Kidney (tissue), 14 donors: Measurements from ENCODE around the gene CD52. TPM values are rescaled to one million over a fixed set of nuclear protein-coding genes. Genes with fewer than 3 reads are reported as not detected.

ENCODE experiments used
- DNase-seq, 5 donors: peaks; one replicate each; pipeline ENCODE4 v3.0.0-alpha.2; 2013 to 2020
- FAIRE-seq: peaks from 2 replicates; lab custom pipeline; 2012; peaks lifted over from hg19 to GRCh38; lab: Jason Lieb, UNC
- H3K27ac ChIP-seq, 2 donors: one replicate each; pipeline ENCODE4 v1.7.0; 2013; ENCODE audit warnings: low read depth in 2 of 2, low read length in 2 of 2, inconsistent platforms in 1 of 2
- H3K27me3 ChIP-seq: one replicate; pipeline ENCODE4 v1.7.1; 2013; ENCODE audit warnings: low read length, inconsistent platforms; ENCODE audit not compliant: control insufficient read depth, insufficient read depth
- H3K36me3 ChIP-seq, 3 donors: one replicate each; pipeline versions ENCODE4 v1.7.0 to v1.7.1; 2013; ENCODE audit warnings: low read length in 3 of 3, control low read depth in 1 of 3, inconsistent platforms in 1 of 3; ENCODE audit not compliant: insufficient read depth in 3 of 3, control insufficient read depth in 2 of 3
- H3K4me1 ChIP-seq, 3 donors: one replicate each; pipeline versions ENCODE4 v1.7.0 to v1.7.1; 2013; ENCODE audit warnings: low read length in 3 of 3, inconsistent platforms in 1 of 3, low read depth in 1 of 3; ENCODE audit not compliant: control insufficient read depth in 2 of 3, insufficient read depth in 2 of 3
- H3K4me3 ChIP-seq, 3 donors: one replicate each; pipeline versions ENCODE4 v1.7.0 to v1.8.1; 2013; ENCODE audit warnings: low read length in 3 of 3, control low read depth in 1 of 3, inconsistent platforms in 1 of 3
- H3K9ac ChIP-seq, 3 donors: one replicate each; pipeline versions ENCODE4 v1.7.0 to v1.7.1; 2013; ENCODE audit warnings: low read length in 3 of 3, control low read depth in 1 of 3, inconsistent platforms in 1 of 3
- H3K9me3 ChIP-seq, 3 donors: one replicate each; pipeline versions ENCODE4 v1.7.0 to v1.7.1; 2013; ENCODE audit warnings: low read length in 3 of 3, control low read depth in 1 of 3, inconsistent platforms in 1 of 3; ENCODE audit not compliant: control insufficient read depth in 2 of 3, insufficient read depth in 1 of 3
- CTCF ChIP-seq: IDR thresholded peaks from 3 replicates; pipeline ENCODE4 v1.5.1; 2012; ENCODE audit warnings: mild to moderate bottlenecking, moderate library complexity, borderline replicate concordance; ENCODE audit not compliant: insufficient read depth; ENCODE audit errors: extremely low read depth
- intact Hi-C: fragments of 100-400 bp; cut with DNase I; formaldehyde crosslinking; loops from one replicate; pipeline ENCODE4 v1.11.1; 2022
- polyA plus RNA-seq: library from polyadenylated mRNA; stranded (reverse); fragments of 350-450 nt; fragmentation: Illumina TruSeq; extraction: RNeasy Lipid Tissue Mini Kit (QIAGEN cat#74804); gene quantifications from one replicate; pipeline ENCODE4 v1.2.3, GENCODE V29; 2014; ENCODE audit warnings: low read depth, low replicate concordance; ENCODE audit not compliant: insufficient read depth
- total RNA-seq: library from RNA; stranded (reverse); fragmentation: NEBNext Ultra II Directional; extraction: Animal tissue kit (Norgen Biotek cat#: 25700); gene quantifications from one replicate; pipeline ENCODE4 v1.2.1, GENCODE V29; 2021
- donor health status: control.
- donor health status: control.
- donor health status: control.
- donor health status: control.
- donor health status: control.
- donor health status: DM: yes; HTN: yes; CAD: no.
- donor health status: Normal renal cell carcinoma (clear cell type).

The CD52 gene
- total and polyA plus RNA-seq, 2 donors from 2014 or later = 13.2 to 30.8 TPM

DNA sequence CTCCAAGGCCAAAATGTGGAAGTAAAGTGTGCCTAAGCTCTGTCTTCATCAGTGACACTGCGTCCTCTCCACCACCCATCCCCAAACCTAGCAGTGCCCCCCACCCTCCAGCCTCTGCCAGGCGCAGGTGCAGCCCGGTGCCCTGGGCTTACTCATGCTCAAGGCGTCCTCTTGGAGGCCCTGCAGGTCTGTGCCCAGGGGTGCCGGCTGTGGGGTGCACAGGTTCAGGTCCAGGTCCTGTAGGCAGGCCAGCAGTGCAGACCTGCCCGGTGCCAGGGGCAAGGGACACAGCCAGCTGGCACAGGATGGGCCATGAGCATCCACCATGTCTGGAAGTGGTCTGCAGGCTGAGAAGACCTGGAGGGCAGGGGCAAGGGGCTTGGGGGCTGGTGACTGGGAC is 49.7 kb downstream of the CD52 start:
- Histone ChIP-seq H3K4me3 (no peak overlapping the region), H3K36me3 (no peaks in the 10 kb centered on the region), H3K27ac (no peak overlapping the region), H3K9ac (no peak overlapping the region), H3K4me1 (no peaks in the 10 kb centered on the region), H3K27me3 (no peaks in the 10 kb centered on the region), H3K9me3 (no peaks in the 10 kb centered on the region)
- TF ChIP-seq CTCF = no peak
- FAIRE-seq = no peak
- DNase-seq = no peak
- intact Hi-C loops = no loop called here

GRCh38 chr1:26368006-26368405 is 50.2 kb downstream of the CD52 start:
- H3K4me3 ChIP-seq = no peak overlapping the region
- intact Hi-C loops = no loop called here
- no peak for TF ChIP-seq CTCF
- no peaks in the 10 kb centered on the region for H3K27me3 ChIP-seq
- no peak overlapping the region for H3K9ac ChIP-seq
- FAIRE-seq (no peak), DNase-seq (no peak)
- H3K9me3 ChIP-seq = no peaks in the 10 kb centered on the region
- H3K4me1 ChIP-seq = no peaks in the 10 kb centered on the region
- no peak overlapping the region for H3K27ac ChIP-seq
- no peaks in the 10 kb centered on the region for H3K36me3 ChIP-seq

DNA sequence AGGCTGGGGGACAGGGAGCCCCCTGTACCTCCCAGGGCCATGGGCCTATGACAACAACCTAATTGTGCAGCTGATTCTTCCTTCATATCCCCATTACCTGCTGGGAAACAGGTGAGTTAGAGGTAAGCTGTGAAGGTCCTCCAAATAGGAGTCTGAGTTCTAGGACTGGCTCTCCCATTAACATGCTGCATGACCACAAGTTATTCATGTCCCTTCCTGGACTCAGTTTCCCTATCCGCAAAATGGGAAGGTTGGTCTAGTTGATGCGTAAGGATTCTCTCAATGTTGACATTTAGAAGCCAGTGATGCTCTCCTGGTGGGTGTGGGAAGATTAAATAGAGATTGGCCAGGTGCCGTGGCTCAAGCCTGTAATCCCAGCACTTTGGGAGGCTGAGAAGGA is 50.7 kb downstream of the CD52 start:
- intact Hi-C loops = no loop called here
- H3K27ac ChIP-seq = no peak overlapping the region
- no peak for FAIRE-seq
- DNase-seq = no peak
- TF ChIP-seq CTCF = no peak
- no peaks in the 10 kb centered on the region for H3K4me1 ChIP-seq
- H3K36me3 ChIP-seq = no peaks in the 10 kb centered on the region
- H3K4me3 ChIP-seq = no peak overlapping the region
- no peaks in the 10 kb centered on the region for H3K27me3 ChIP-seq
- H3K9me3 ChIP-seq = no peaks in the 10 kb centered on the region
- H3K9ac ChIP-seq = no peak overlapping the region

Other genes with a start within 250 kb of the CD52 start
- gene PDIK1L, start 206.1 kb upstream of the CD52 start, total RNA-seq = 13.9 TPM
- gene PDIK1L, start 206.1 kb upstream of the CD52 start, polyA plus RNA-seq = 3.7 TPM
- 8.1 TPM for gene FAM110D, start 158.9 kb upstream of the CD52 start, total RNA-seq
- gene FAM110D, start 158.9 kb upstream of the CD52 start, polyA plus RNA-seq = 4.2 TPM
- not detected for gene C1orf232, start 149.0 kb upstream of the CD52 start, total RNA-seq
- gene C1orf232, start 149.0 kb upstream of the CD52 start, polyA plus RNA-seq = not detected
- gene ZNF593, start 148.1 kb upstream of the CD52 start, total RNA-seq = 22.4 TPM
- 93.2 TPM for gene ZNF593, start 148.1 kb upstream of the CD52 start, polyA plus RNA-seq
- gene ZNF593OS, start 146.1 kb upstream of the CD52 start, total RNA-seq = not detected
- not detected for gene ZNF593OS, start 146.1 kb upstream of the CD52 start, polyA plus RNA-seq
- gene CNKSR1, start 140.5 kb upstream of the CD52 start, total RNA-seq = 19.7 TPM
- 8.8 TPM for gene CNKSR1, start 140.5 kb upstream of the CD52 start, polyA plus RNA-seq
- not detected for gene CATSPER4, start 127.4 kb upstream of the CD52 start, total RNA-seq
- not detected for gene CATSPER4, start 127.4 kb upstream of the CD52 start, polyA plus RNA-seq
- gene CEP85, start 83.8 kb upstream of the CD52 start, total RNA-seq = 8.5 TPM
- 8.4 TPM for gene CEP85, start 83.8 kb upstream of the CD52 start, polyA plus RNA-seq
- gene SH3BGRL3, start 37.9 kb upstream of the CD52 start, total RNA-seq = 140 TPM
- 180 TPM for gene SH3BGRL3, start 37.9 kb upstream of the CD52 start, polyA plus RNA-seq
- gene UBXN11, start 11.3 kb upstream of the CD52 start, total RNA-seq = 55.0 TPM
- 30.2 TPM for gene UBXN11, start 11.3 kb upstream of the CD52 start, polyA plus RNA-seq
- gene CRYBG2, start 36.2 kb downstream of the CD52 start, total RNA-seq = 2.2 TPM
- not detected for gene CRYBG2, start 36.2 kb downstream of the CD52 start, polyA plus RNA-seq
- 0.25 TPM for gene ZNF683, start 54.8 kb downstream of the CD52 start, total RNA-seq
- not detected for gene ZNF683, start 54.8 kb downstream of the CD52 start, polyA plus RNA-seq
- gene LIN28A, start 92.9 kb downstream of the CD52 start, total RNA-seq = not detected
- gene LIN28A, start 92.9 kb downstream of the CD52 start, polyA plus RNA-seq = not detected
- 53.4 TPM for gene DHDDS, start 114.4 kb downstream of the CD52 start, total RNA-seq
- gene DHDDS, start 114.4 kb downstream of the CD52 start, polyA plus RNA-seq = 41.8 TPM
- gene HMGN2, start 154.5 kb downstream of the CD52 start, total RNA-seq = 362 TPM
- gene HMGN2, start 154.5 kb downstream of the CD52 start, polyA plus RNA-seq = 413 TPM
- 58.1 TPM for gene RPS6KA1, start 211.8 kb downstream of the CD52 start, total RNA-seq
- 39.5 TPM for gene RPS6KA1, start 211.8 kb downstream of the CD52 start, polyA plus RNA-seq